8988T (cell line): ENCODE data around the gene PTOV1.

ENCODE experiments used
- DNase-seq: peaks from one replicate; pipeline ENCODE4 v3.0.0; 2011

Gene PTOV1

DNA sequence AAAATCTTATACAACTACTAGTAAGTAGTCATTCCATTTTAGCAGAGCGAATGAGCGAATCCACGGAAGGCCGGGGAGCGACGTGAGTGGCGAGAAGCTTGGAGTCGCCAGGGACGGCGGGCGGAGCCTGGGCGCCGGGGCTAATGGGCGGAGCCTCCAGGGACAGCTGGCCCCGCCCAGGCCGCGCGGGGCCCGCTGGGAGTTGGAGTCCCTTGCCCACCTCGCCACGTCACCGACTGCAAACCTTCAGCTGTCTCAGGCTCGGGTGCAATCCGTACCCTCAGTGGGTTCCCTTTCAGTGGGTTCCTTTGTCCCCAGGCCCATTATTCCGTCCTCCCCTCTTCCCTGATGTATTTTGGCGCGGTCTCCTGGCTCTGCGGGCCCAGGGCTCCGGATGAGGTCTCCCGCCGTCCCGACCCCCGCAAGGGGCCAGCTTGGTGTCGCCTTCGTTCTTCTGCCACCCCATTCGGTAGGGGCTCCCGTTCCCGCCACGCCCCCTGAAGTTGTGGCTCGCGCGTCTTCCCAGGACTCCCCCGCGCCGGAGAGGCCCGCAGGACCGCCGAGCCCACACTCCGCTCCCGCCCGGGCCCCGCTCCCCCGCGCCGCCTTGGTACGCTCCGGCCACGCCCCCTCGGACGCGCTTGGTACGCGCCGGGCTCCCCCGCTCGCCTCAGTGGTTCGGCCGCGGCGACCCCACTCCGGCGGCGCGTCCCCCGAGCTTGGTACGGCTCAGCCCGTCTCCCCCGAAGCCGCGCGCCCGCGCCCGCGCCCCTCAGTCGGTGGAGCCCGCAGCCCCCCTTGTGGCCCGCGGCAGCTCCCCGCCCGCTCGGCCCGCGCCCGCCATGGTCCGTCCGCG lies at the start of gene PTOV1:
PTOV1 (plus strand) TSS at position 673 of the 856 bp plus-strand sequence.
- peak; percentile 94 for DNase-seq

- no peak for DNase-seq
These were observed 49.5 kb upstream of the PTOV1 start for GRCh38 chr19:49801401-49801888.

DNA sequence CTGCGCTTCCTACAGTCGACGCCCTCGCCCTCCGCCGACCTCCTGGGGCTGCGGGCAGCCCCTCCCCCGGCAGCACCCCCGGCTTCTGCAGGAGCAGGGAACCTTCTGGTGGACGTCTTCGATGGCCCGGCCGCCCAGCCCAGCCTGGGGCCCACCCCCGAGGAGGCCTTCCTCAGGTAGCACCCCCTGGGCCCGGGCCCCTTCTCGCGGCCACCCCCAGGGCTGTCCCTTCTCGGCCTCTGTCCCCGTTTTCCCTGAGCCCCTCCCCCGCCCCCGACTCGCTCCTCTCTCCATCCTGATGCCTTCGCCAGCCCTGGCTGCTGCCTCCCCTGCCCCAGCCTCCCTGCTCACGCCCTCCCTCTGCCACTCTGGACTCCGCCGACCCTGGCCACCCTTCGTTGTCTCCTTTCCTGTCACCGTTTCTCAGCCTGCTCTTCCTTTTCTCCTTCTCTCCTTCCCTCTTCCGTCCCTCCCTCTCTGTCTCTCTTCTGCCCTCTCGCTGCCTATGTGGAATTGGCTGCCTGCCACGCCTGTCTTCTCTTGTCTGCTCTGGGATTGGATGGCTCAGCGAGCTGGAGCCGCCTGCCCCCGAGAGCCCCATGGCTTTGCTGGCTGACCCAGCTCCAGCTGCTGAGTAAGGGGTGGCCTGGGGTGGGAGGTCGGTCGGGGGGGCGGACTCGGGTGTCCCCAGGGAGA lies 48.8 kb upstream of the PTOV1 start:
- DNase-seq, result no peak

GRCh38 chr19:49802836-49803528 lies 48.0 kb upstream of the PTOV1 start:
- no peak for DNase-seq

- DNase-seq, result no peak
These were observed 47.5 kb upstream of the PTOV1 start for GRCh38 chr19:49803529-49803856.

- DNase-seq, result no peak
These were observed 44.9 kb upstream of the PTOV1 start for GRCh38 chr19:49805822-49806619.

DNA sequence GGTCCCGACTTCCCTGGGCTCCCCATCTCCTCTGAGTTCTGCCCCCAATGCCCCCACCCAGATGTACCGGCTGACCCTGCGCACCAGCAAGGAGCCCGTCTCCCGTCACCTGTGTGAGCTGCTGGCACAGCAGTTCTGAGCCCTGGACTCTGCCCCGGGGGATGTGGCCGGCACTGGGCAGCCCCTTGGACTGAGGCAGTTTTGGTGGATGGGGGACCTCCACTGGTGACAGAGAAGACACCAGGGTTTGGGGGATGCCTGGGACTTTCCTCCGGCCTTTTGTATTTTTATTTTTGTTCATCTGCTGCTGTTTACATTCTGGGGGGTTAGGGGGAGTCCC lies 44.4 kb upstream of the PTOV1 start:
- no peak for DNase-seq

GRCh38 chr19:49807058-49807903 lies 43.7 kb upstream of the PTOV1 start:
- DNase-seq, result no peak

- DNase-seq, result no peak
These were observed 42.9 kb upstream of the PTOV1 start for GRCh38 chr19:49807904-49808675.

- DNase-seq, result peak; percentile 68
These were observed 42.2 kb upstream of the PTOV1 start for GRCh38 chr19:49808711-49809159.

DNA sequence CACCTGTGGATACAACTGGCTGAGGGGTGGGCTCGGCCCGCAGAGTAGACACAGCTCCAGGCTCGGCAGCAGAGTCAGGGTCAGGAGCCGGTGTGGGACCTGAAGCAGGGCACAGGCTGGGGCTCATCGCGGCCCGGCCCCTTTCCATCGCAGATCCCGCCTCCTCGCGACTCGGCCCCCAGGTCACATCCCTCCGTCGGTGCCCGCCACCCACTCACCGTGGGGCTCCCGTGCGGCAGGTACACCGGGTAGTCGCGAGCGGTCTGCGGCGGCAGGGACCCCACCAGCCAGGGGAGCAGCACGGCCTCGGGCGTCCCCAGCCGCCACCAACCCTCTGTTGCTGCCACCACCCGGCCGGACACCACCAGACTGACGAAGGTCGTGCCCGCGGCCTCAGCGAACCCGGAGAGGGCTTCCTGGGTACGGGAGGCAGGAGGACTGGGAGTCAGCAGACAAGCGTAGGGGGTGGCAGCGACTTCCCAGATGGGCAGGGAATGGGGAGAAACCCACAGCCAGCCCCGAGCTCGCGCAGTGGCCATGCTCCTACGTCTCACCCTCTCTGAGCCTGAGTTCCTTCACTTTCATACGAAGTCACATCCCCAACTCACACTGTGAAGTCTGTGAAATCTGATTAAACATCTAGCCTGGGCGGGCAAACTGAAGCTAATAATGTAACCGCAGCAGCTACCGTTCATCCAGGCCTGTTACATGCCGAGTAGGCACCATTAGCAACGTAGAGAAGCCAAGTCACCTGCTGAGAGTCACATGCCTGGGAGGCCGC lies 41.6 kb upstream of the PTOV1 start:
- no peak for DNase-seq

DNA sequence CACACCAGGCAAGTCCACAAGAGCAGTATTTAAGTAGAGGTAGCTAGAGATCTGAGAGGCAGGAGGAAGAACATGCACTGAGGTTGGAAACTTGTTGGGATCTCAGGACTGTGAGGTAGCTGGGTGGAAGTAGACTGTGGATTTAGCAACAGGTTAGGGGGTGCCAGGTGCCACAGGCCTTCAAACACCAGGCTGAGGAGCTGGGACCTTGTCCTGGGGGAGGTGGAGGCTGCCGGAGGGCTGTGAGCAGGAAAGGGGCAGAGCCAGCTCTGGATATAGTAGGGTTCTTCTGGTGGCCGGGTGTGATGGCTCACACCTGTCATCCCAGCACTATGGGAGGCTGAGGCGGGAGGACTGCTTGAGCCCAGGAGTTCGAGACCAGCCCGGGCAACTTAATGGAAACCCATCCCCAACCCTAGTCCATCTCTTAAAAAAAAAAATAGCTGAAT lies 41.0 kb upstream of the PTOV1 start:
- no peak for DNase-seq

DNA sequence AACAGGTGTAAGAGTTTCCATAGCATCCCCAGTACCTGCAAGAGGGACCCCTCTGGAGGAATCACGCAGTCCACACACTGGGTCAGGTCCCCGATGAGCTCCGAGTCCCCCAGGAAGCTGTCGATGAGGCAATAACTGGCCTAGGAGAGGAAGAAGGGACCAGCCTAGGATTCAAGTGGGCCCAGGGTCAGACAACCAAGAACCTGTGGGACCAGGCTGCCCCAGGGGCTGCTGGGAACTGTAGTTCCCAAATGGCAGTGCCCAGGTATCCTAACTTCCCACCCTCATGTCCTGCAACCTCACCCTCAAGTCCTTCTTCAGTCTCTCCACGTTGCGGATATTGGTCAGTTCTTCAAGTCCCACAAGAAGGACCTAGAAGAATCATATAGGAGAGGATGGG lies 39.6 kb upstream of the PTOV1 start:
- no peak for DNase-seq

DNA sequence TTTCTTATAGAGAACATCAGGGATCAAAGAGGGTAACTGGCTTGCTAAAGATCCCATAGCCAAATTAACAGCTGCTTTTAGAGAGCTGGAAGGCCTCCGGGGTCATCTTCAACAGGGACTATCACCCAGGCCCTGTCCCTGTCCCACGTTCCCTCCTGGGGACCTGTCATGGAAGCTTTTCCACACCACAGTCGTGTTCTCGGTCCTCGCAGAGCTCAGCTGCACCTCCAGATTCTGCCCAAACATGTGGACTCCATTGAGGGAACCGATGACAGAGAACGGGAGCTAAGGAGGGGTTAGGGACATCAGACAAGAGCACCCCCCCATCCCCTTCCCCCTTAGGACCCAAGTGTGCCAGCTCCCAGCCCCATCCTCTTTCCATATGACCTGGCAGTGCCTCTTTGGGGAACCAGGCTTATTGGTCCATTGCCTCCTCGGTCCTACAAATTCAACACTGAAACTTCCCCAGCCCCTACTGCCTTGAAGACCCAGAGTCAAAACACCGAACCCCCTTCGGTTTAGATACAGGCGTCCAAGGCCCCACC lies 38.4 kb upstream of the PTOV1 start:
- DNase-seq, result no peak

- peak; percentile 75 for DNase-seq
These were observed 37.7 kb upstream of the PTOV1 start, which contains the start of gene FUZ for GRCh38 chr19:49812997-49813861. Gene FUZ (minus strand): TSS chr19:49813292. CDS start chr19:49813106, 186 bp downstream.

GRCh38 chr19:49814010-49814409 lies 36.9 kb upstream of the PTOV1 start:
- no peak for DNase-seq

DNA sequence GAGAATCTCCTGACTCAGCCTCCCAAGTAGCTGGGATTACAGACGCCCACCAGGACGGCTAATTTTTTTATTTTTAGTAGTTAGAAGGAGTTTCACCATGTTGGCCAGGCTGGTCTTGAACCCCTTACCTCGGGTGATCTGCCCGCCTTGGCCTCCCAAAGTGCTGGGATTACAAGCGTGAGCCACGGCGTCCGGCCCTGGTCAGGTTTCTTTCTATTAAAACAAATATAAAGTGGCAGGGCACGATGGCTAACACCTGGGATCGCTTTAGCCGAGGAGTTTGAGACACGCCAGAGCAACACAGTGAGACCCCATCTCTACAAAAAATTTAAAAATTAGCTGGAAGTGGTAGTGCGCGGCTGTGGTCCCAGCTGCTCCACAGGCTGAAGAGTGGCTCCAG lies 34.4 kb upstream of the PTOV1 start:
- DNase-seq, result no peak

- DNase-seq, result peak; percentile 82
These were observed 32.9 kb upstream of the PTOV1 start, which contains the start of gene MED25 for GRCh38 chr19:49817964-49818648. Gene MED25 (plus strand): TSS chr19:49818289. CDS start chr19:49818342, 53 bp downstream.
